Skeletal muscle tissue (tissue), 4 donors: ENCODE measurements around the gene SORBS2. TPM values are rescaled to one million over a fixed set of nuclear protein-coding genes. Genes with fewer than 3 reads are reported as not detected.

Experiments used
- H3K27ac ChIP-seq: one replicate; pipeline ENCODE4 v1.7.0; 2013; ENCODE audit warnings: mild to moderate bottlenecking, low read depth, low read length, inconsistent platforms
- H3K27me3 ChIP-seq, 3 donors: one replicate each; pipeline ENCODE4 v1.7.0; 2013; ENCODE audit warnings: low read length in 3 of 3; ENCODE audit not compliant: control insufficient read depth in 3 of 3, insufficient read depth in 3 of 3
- H3K36me3 ChIP-seq, 3 donors: one replicate each; pipeline ENCODE4 v1.7.0; 2013; ENCODE audit warnings: low read length in 3 of 3; ENCODE audit not compliant: control insufficient read depth in 3 of 3, insufficient read depth in 3 of 3
- H3K4me1 ChIP-seq, 3 donors: one replicate each; pipeline ENCODE4 v1.7.0; 2013; ENCODE audit warnings: low read length in 3 of 3, mild to moderate bottlenecking in 3 of 3; ENCODE audit not compliant: control insufficient read depth in 3 of 3, insufficient read depth in 3 of 3
- H3K4me3 ChIP-seq, 3 donors: one replicate each; pipeline ENCODE4 v1.7.0; 2013; ENCODE audit warnings: low read length in 3 of 3
- H3K9ac ChIP-seq, 3 donors: one replicate each; pipeline ENCODE4 v1.7.0; 2013; ENCODE audit warnings: low read length in 3 of 3, mild to moderate bottlenecking in 3 of 3, moderate library complexity in 2 of 3, low read depth in 1 of 3
- H3K9me3 ChIP-seq, 3 donors: one replicate each; pipeline ENCODE4 v1.7.0; 2013; ENCODE audit warnings: low read length in 3 of 3; ENCODE audit not compliant: control insufficient read depth in 3 of 3
- total RNA-seq: library from RNA; depleted of rRNA; stranded (reverse); fragments of >200 nt; gene quantifications from one replicate; pipeline ENCODE4 v1.2.3, GENCODE V29; 2014
- donor health status: Osteomylitis.

The SORBS2 gene
- total RNA-seq, 1 donor from 2014 or later = 14.1 TPM

DNA sequence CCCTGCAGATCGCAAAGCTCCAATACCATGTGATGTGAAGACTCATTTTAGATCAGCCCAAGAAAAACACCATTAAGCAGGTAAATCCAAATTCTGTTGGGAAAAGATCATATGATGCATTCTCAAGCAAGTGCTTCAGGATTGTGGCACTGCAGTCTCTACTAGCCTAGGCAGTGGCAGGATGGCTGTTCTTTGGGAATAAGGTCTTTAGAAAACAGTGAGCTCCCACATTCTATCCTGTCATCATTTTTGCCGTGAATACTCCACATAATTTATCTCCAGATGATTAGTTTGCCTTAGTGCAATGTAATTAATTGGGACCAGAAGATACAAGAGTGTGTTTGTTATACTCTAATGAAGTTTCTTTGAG, 18.9 kb downstream of the SORBS2 start:
- Histone ChIP-seq H3K4me3 (no peak overlapping the region), H3K27me3 (peaks cover 0 to 4% (median 0%) of the 10 kb centered on the region in 3 donors), H3K36me3 (no peaks in the 10 kb centered on the region), H3K27ac (no peak overlapping the region), H3K4me1 (no peaks in the 10 kb centered on the region), H3K9me3 (no peaks in the 10 kb centered on the region), H3K9ac (no peak overlapping the region)

GRCh38 chr4:185792384-185793115, 19.4 kb downstream of the SORBS2 start:
- H3K9me3 ChIP-seq = no peaks in the 10 kb centered on the region
- no peak overlapping the region for H3K9ac ChIP-seq
- H3K36me3 ChIP-seq = no peaks in the 10 kb centered on the region
- H3K27me3 ChIP-seq = peaks cover 0 to 4% (median 0%) of the 10 kb centered on the region in 3 donors
- no peak overlapping the region for H3K4me3 ChIP-seq
- peak overlapping the region; percentile 19 for H3K27ac ChIP-seq
- no peaks in the 10 kb centered on the region for H3K4me1 ChIP-seq

GRCh38 chr4:185787926-185788679, 23.9 kb downstream of the SORBS2 start:
- Histone ChIP-seq H3K9ac (no peak overlapping the region), H3K27ac (no peak overlapping the region), H3K9me3 (no peaks in the 10 kb centered on the region), H3K36me3 (no peaks in the 10 kb centered on the region), H3K4me3 (no peak overlapping the region), H3K27me3 (no peaks in the 10 kb centered on the region), H3K4me1 (no peaks in the 10 kb centered on the region)

- H3K27ac ChIP-seq = no peak overlapping the region
- no peaks in the 10 kb centered on the region for H3K36me3 ChIP-seq
- H3K4me3 ChIP-seq = no peak overlapping the region
- no peaks in the 10 kb centered on the region for H3K4me1 ChIP-seq
- no peaks in the 10 kb centered on the region for H3K27me3 ChIP-seq
- no peaks in the 10 kb centered on the region for H3K9me3 ChIP-seq
- no peak overlapping the region for H3K9ac ChIP-seq
Measured at GRCh38 chr4:185786422-185786821, 25.6 kb downstream of the SORBS2 start.

GRCh38 chr4:185783574-185783973, 28.4 kb downstream of the SORBS2 start:
- Histone ChIP-seq H3K27ac (no peak overlapping the region), H3K4me3 (no peak overlapping the region), H3K9ac (no peak overlapping the region), H3K36me3 (no peaks in the 10 kb centered on the region), H3K9me3 (no peaks in the 10 kb centered on the region), H3K4me1 (no peaks in the 10 kb centered on the region), H3K27me3 (no peaks in the 10 kb centered on the region)

DNA sequence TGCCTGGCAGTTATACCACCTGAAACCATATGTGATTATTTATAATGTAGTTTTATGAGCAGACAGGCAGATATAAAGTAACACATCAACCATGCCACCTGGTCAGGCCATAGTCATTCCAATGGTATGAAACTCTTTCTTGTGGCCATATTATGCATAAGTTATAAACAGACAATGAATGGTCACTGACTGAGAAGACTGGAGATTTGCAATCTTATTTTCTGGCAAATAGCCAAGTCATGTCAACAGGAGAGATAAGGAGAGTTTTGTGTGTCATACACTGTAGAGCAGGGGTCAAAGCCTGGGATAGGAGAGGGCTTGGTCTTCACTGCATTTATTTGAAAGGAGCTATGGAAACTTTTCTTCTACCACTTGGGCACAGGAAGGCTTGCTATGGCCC, 29.5 kb downstream of the SORBS2 start:
- Histone ChIP-seq H3K9ac (no peak overlapping the region), H3K9me3 (no peaks in the 10 kb centered on the region), H3K4me3 (no peak overlapping the region), H3K36me3 (no peaks in the 10 kb centered on the region), H3K27me3 (no peaks in the 10 kb centered on the region), H3K4me1 (no peaks in the 10 kb centered on the region), H3K27ac (no peak overlapping the region)

GRCh38 chr4:185781555-185782215, 30.3 kb downstream of the SORBS2 start:
- Histone ChIP-seq H3K9me3 (no peaks in the 10 kb centered on the region), H3K36me3 (no peaks in the 10 kb centered on the region), H3K27ac (no peak overlapping the region), H3K9ac (no peak overlapping the region), H3K4me1 (no peaks in the 10 kb centered on the region), H3K27me3 (no peaks in the 10 kb centered on the region), H3K4me3 (no peak overlapping the region)

DNA sequence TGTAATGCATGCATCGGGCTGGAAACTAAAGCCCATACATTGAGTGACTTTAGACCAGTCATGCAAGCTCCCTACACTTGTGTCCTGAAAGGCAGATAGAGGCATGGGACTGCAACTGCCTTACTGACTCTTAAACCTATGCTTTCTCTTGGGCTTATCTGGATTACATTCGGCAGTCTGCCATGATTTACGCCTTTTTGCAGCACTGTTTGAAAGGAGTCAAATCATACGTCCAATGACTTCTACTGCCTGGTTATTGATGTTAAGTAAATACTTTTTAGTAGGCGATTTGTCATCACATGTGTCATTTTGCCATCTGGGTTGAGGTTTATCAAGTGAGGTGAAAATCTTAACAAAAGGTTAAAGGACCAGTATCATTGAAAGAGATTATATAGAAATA, 31.5 kb downstream of the SORBS2 start:
- no peaks in the 10 kb centered on the region for H3K9me3 ChIP-seq
- no peak overlapping the region for H3K9ac ChIP-seq
- no peaks in the 10 kb centered on the region for H3K27me3 ChIP-seq
- H3K27ac ChIP-seq = no peak overlapping the region
- no peak overlapping the region for H3K4me3 ChIP-seq
- H3K4me1 ChIP-seq = no peaks in the 10 kb centered on the region
- no peaks in the 10 kb centered on the region for H3K36me3 ChIP-seq

GRCh38 chr4:185779517-185779916, 32.5 kb downstream of the SORBS2 start:
- H3K27ac ChIP-seq = no peak overlapping the region
- no peaks in the 10 kb centered on the region for H3K36me3 ChIP-seq
- peaks cover 0 to 4% (median 0%) of the 10 kb centered on the region in 3 donors for H3K4me1 ChIP-seq
- H3K4me3 ChIP-seq = no peak overlapping the region
- H3K27me3 ChIP-seq = no peaks in the 10 kb centered on the region
- H3K9ac ChIP-seq = no peak overlapping the region
- H3K9me3 ChIP-seq = no peaks in the 10 kb centered on the region

- H3K4me3 ChIP-seq = no peak overlapping the region
- no peak overlapping the region for H3K9ac ChIP-seq
- H3K4me1 ChIP-seq = peaks cover 0 to 4% (median 0%) of the 10 kb centered on the region in 3 donors
- H3K9me3 ChIP-seq = no peaks in the 10 kb centered on the region
- H3K27me3 ChIP-seq = no peaks in the 10 kb centered on the region
- no peaks in the 10 kb centered on the region for H3K36me3 ChIP-seq
- H3K27ac ChIP-seq = no peak overlapping the region
Measured at GRCh38 chr4:185778307-185778706, 33.7 kb downstream of the SORBS2 start.
